Tibial nerve (tissue), 4 donors: ENCODE measurements around the gene UCHL1.

Source experiments
- CTCF ChIP-seq, 5 experiments: fragments of 200-600 bp in 3 of 5; fragments of 450-650 bp in 2 of 5; sonication (generic) in 3 of 5; IDR thresholded peaks; one replicate each; pipeline ENCODE4 v1.5.1; 2016 to 2019; ENCODE audit warnings: antibody characterized with exemption in 5 of 5, mild to moderate bottlenecking in 3 of 5, moderate library complexity in 2 of 5
- EP300 ChIP-seq, 2 donors: sonication (generic); formaldehyde crosslinking; IDR thresholded peaks; one replicate each; pipeline ENCODE4 v1.6.1; 2017; ENCODE audit warnings: antibody characterized with exemption in 2 of 2, mild to moderate bottlenecking in 1 of 2
- POLR2A ChIP-seq, 2 donors: fragments of 450-650 bp; IDR thresholded peaks; one replicate each; pipeline ENCODE4 v1.6.1; 2017; ENCODE audit warnings: antibody characterized with exemption in 2 of 2, mild to moderate bottlenecking in 2 of 2, moderate library complexity in 2 of 2

- no peak for TF ChIP-seq POLR2A (IDR thresholded peaks at IDR 0.05)
- no peak for TF ChIP-seq CTCF (IDR thresholded peaks at IDR 0.05)
- no peak for TF ChIP-seq EP300 (IDR thresholded peaks at IDR 0.05)
Measured at GRCh38 chr4:41215155-41215554, 41.6 kb upstream of the UCHL1 start.
